ENCODE results near the gene C1QTNF5. TPM values are rescaled to one million over a fixed set of nuclear protein-coding genes. Genes with fewer than 3 reads are reported as not detected.
A peak's percentile ranks its signal among the peaks of the same experiment; 100 is the strongest.

C1QTNF5 gene
- total RNA-seq, 4 donors from 2014 or later, result 13.0 to 46.4 (median 27.8) TPM

- peak; percentile 53 to 57 for DNase-seq
- H3K27me3 ChIP-seq, result no peaks in the 10 kb centered on the region
- no peak for TF ChIP-seq POLR2A (IDR thresholded peaks at IDR 0.05)
- 48 to 52% methylated on average over 13 to 14 of the region's 14 CpGs for WGBS, 2 donors
- no peak overlapping the region for H3K4me3 ChIP-seq (replicated peaks in 1 of 3)
- peaks cover 25 to 42% of the 10 kb centered on the region in 2 donors for H3K4me1 ChIP-seq
- H3K36me3 ChIP-seq, result no peaks in the 10 kb centered on the region
- H3K27ac ChIP-seq, result peak overlapping the region; percentile 44 to 85 (median 72)
- no peaks in the 10 kb centered on the region for H3K9me3 ChIP-seq
- intact Hi-C loops (cut with DNase I), result no loop called here
These were observed 34.9 kb upstream of the C1QTNF5 start for GRCh38 chr11:119375337-119376196.

- 41 to 59% methylated on average over 8 to 10 of the region's 11 CpGs for WGBS, 2 donors
- TF ChIP-seq CTCF (IDR thresholded peaks at IDR 0.05) (no peak), POLR2A (IDR thresholded peaks at IDR 0.05) (no peak)
- DNase-seq, result no peak
- H3K36me3 ChIP-seq, result no peaks in the 10 kb centered on the region
- no peak overlapping the region for H3K4me3 ChIP-seq (replicated peaks in 1 of 3)
- H3K27me3 ChIP-seq, result no peaks in the 10 kb centered on the region
- H3K9me3 ChIP-seq, result no peaks in the 10 kb centered on the region
- H3K27ac ChIP-seq, result peak overlapping the region in 2 of 3 donors; percentile 22 to 85
- intact Hi-C loops (cut with DNase I), result no loop called here
- peaks cover 31 to 46% of the 10 kb centered on the region in 2 donors for H3K4me1 ChIP-seq
These were observed 34.1 kb upstream of the C1QTNF5 start for GRCh38 chr11:119374632-119375336.

GRCh38 chr11:119373921-119374631, 33.4 kb upstream of the C1QTNF5 start:
- 46 to 63% methylated on average over 5 of the region's 5 CpGs for WGBS, 2 donors
- intact Hi-C loops (cut with DNase I), result no loop called here

DNA sequence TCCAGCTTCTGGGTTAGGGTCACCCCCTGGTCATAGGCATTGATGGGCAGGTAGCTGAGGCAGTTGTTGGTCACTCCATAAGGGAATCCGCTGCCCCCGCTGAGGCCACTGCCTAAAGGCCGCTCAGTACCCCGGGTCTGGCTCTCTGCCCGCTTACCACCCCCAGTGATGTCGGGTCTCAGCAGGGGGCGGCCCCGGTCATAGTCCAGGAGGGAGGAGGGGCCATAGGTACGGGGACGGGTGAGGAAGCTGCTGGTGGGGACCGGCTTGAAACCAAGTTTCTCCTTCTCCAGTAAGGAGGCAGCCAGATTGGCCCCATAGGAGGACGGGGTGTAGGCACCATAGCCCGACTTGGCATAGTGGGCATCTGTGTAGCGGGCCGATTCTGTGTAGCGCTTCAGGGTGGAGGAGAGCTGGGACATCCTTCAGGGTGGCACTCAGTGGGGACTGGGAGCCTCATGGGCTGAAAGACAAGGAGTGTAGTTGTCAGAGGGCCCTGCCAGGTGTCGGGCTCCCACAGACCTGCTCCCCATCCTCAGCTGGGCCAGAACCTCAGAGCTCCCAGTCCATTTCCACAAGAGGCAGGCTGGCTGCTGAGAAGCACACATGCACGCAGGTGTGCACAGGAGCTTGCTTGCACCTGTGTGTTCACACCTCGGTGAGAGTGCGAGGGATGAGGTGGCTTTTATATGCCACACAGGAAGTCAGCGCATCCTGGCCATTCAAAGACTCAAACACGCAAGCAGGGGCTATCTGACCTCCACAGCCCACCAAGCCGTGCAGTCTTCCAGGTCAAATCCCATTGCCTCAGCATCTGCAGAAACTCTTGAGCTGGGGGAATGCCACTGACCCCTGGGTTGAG, 32.6 kb upstream of the C1QTNF5 start:
- peaks cover 46 to 61% of the 10 kb centered on the region in 2 donors for H3K4me1 ChIP-seq
- H3K27ac ChIP-seq, result no peak overlapping the region

More at GRCh38 chr11:119373921-119374631, 33.4 kb upstream of the C1QTNF5 start:
- Histone ChIP-seq H3K4me3 (replicated peaks in 1 of 3) (no peak overlapping the region), H3K4me1 (peaks cover 38 to 53% of the 10 kb centered on the region in 2 donors), H3K27ac (no peak overlapping the region), H3K36me3 (no peaks in the 10 kb centered on the region), H3K27me3 (no peaks in the 10 kb centered on the region), H3K9me3 (no peaks in the 10 kb centered on the region)
- peak; percentile 73 to 76 for DNase-seq
- TF ChIP-seq POLR2A (IDR thresholded peaks at IDR 0.05), result no peak
- peak; percentile 68 to 91 (median 86) for TF ChIP-seq CTCF (IDR thresholded peaks at IDR 0.05)

More for the DNA sequence above, 32.6 kb upstream of the C1QTNF5 start:
- intact Hi-C loops (cut with DNase I), result no loop called here
- no peaks in the 10 kb centered on the region for H3K9me3 ChIP-seq
- no peak for DNase-seq
- H3K36me3 ChIP-seq, result no peaks in the 10 kb centered on the region
- H3K4me3 ChIP-seq (replicated peaks in 1 of 3), result no peak overlapping the region
- 89 to 97% methylated on average over 7 to 22 of the region's 23 CpGs for WGBS, 2 donors
- no peaks in the 10 kb centered on the region for H3K27me3 ChIP-seq
- TF ChIP-seq CTCF (IDR thresholded peaks at IDR 0.05) (no peak), POLR2A (IDR thresholded peaks at IDR 0.05) (no peak)
